ENCODE results near the gene PLCB3. TPM values are rescaled to one million over a fixed set of nuclear protein-coding genes. Genes with fewer than 3 reads are reported as not detected.

PLCB3 gene
- total RNA-seq, 1 experiment from 2014 or later: 80.2 TPM

DNA sequence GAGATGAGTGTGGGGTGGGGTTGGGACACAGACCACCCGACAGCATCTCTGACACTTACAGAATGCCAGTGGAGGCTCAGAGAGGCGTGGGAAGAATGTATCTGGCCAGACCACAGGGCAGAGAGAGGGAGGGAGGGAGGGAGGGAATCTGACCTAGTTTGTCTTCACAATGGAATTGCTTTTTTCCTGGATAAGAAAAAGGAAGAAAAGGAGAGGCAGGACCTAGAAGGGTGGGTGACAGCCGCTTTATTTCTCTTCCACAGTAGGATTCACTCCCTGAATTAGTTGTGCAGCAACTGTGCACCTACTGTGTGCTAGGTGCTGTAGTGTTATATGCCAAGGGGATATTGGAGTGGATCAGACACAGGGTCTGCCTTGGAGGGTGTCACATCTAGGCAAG, 43.4 kb downstream of the PLCB3 start:
- H3K9me3 ChIP-seq (ENCODE audit: control insufficient read depth, low read depth, low read length): no peaks in the 10 kb centered on the region
- H3K56ac ChIP-seq (ENCODE audit: insufficient read length, low read depth, low read length): no peak overlapping the region
- H3K9me3 Mint-ChIP-seq: peaks cover 0 to 3% of the 10 kb centered on the region in 2 experiments; a peak in 3 of 5 replicates
- no peaks in the 10 kb centered on the region for H4K20me1 ChIP-seq (ENCODE audit: control insufficient read depth, insufficient read depth, insufficient read length)
- no peak overlapping the region for H4K91ac ChIP-seq (ENCODE audit: insufficient read length, low read depth, low read length)
- no peak overlapping the region for H3K27ac Mint-ChIP-seq
- no peak overlapping the region for H2BK15ac ChIP-seq (ENCODE audit: low read depth, low read length)
- no peak overlapping the region for H4K5ac ChIP-seq (ENCODE audit: insufficient read length, low read depth, low read length)
- no peak overlapping the region for H2AK5ac ChIP-seq (ENCODE audit: insufficient read length, low read length)
- no peak overlapping the region for H4K8ac ChIP-seq (replicated peaks; ENCODE audit: insufficient read length, low read depth, low read length)
- no peak overlapping the region for H3T11ph ChIP-seq (ENCODE audit: low read length)
- H3K4me1 Mint-ChIP-seq: peaks cover 5 to 22% of the 10 kb centered on the region in 2 experiments
- peaks cover 0 to 2% (median 0%) of the 10 kb centered on the region in 3 experiments; a peak in 2 of 7 replicates for H3K36me3 Mint-ChIP-seq (ENCODE audit: insufficient read depth in 1 of 3, low read depth in 3 of 3)
- no peak for DNase-seq
- H3K79me1 ChIP-seq (ENCODE audit: insufficient read depth, low read depth, low read length, poor library complexity, severe bottlenecking): no peaks in the 10 kb centered on the region
- no peak overlapping the region for H2BK5ac ChIP-seq (ENCODE audit: insufficient read length, low read length)
- H3K27me3 ChIP-seq (ENCODE audit: insufficient read depth, low read length): peaks cover 92% of the 10 kb centered on the region
- no peak overlapping the region for H2AFZ ChIP-seq (ENCODE audit: low read length)
- H3K79me2 ChIP-seq (ENCODE audit: insufficient read depth, low read length): no peaks in the 10 kb centered on the region
- H3K9ac ChIP-seq (ENCODE audit: extremely low read depth, insufficient read length, low read length): no peak overlapping the region
- H3K23me2 ChIP-seq (ENCODE audit: insufficient read length, low read depth, low read length, poor library complexity, severe bottlenecking): peaks cover 9% of the 10 kb centered on the region
- no peaks in the 10 kb centered on the region for H3K4me1 ChIP-seq (ENCODE audit: insufficient read depth, low read length)
- H3K27me3 Mint-ChIP-seq (ENCODE audit: low read depth): peaks cover 93% of the 10 kb centered on the region
- no peak overlapping the region for H3K23ac ChIP-seq (ENCODE audit: insufficient read length, low read depth, low read length)
- H2BK120ac ChIP-seq (ENCODE audit: low read depth, low read length, poor library complexity, severe bottlenecking): no peak overlapping the region
- no CpG with 5 or more reads among the region's 3 CpGs for WGBS (ENCODE audit: extremely low coverage, insufficient read length, low lambda C conversion rate)
- H3K4me3 Mint-ChIP-seq: no peak overlapping the region
- H3K4me2 ChIP-seq (ENCODE audit: insufficient read depth, insufficient read length, low read length): no peak overlapping the region
- TF ChIP-seq, protein P1, sequence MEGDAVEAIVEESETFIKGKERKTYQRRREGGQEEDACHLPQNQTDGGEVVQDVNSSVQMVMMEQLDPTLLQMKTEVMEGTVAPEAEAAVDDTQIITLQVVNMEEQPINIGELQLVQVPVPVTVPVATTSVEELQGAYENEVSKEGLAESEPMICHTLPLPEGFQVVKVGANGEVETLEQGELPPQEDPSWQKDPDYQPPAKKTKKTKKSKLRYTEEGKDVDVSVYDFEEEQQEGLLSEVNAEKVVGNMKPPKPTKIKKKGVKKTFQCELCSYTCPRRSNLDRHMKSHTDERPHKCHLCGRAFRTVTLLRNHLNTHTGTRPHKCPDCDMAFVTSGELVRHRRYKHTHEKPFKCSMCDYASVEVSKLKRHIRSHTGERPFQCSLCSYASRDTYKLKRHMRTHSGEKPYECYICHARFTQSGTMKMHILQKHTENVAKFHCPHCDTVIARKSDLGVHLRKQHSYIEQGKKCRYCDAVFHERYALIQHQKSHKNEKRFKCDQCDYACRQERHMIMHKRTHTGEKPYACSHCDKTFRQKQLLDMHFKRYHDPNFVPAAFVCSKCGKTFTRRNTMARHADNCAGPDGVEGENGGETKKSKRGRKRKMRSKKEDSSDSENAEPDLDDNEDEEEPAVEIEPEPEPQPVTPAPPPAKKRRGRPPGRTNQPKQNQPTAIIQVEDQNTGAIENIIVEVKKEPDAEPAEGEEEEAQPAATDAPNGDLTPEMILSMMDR (conservative IDR thresholded peaks at IDR 0.05): no peak
- H3K18ac ChIP-seq (ENCODE audit: insufficient read length, low read depth, low read length): no peak overlapping the region
- H3K14ac ChIP-seq (ENCODE audit: insufficient read depth, low read length): no peak overlapping the region
- H2BK20ac ChIP-seq (ENCODE audit: low read depth, low read length, poor library complexity, severe bottlenecking): no peak overlapping the region
- no peak overlapping the region for H3K4ac ChIP-seq (ENCODE audit: low read depth, low read length)
- H2BK12ac ChIP-seq (ENCODE audit: insufficient read length, low read depth, low read length): no peak overlapping the region
- H3K27ac ChIP-seq (ENCODE audit: insufficient read length, low read depth, low read length): no peak overlapping the region

Data from H9 (cell line).